ENCODE results near the gene CELSR3.

DNA sequence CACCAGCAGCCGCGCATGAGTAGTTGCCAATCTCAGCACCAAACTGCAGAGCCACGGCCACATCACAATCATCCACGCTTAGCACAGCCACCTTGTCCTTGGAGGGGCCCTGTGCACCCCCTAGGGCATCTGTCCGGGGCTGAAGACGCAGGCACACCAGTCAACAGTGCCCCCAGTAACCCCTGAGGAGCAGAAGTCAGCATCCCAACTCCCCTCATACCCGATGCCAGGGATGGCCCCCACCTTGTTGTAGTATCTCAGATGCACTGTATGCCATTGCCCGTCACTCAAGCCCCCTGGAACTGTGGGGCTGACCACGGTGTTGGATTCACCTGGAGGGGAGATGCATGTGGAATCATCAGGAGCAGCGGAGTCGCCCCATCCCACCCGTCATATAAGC lies 7.6 kb downstream of the CELSR3 start:
- TF ChIP-seq, protein P1, sequence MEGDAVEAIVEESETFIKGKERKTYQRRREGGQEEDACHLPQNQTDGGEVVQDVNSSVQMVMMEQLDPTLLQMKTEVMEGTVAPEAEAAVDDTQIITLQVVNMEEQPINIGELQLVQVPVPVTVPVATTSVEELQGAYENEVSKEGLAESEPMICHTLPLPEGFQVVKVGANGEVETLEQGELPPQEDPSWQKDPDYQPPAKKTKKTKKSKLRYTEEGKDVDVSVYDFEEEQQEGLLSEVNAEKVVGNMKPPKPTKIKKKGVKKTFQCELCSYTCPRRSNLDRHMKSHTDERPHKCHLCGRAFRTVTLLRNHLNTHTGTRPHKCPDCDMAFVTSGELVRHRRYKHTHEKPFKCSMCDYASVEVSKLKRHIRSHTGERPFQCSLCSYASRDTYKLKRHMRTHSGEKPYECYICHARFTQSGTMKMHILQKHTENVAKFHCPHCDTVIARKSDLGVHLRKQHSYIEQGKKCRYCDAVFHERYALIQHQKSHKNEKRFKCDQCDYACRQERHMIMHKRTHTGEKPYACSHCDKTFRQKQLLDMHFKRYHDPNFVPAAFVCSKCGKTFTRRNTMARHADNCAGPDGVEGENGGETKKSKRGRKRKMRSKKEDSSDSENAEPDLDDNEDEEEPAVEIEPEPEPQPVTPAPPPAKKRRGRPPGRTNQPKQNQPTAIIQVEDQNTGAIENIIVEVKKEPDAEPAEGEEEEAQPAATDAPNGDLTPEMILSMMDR (IDR thresholded peaks at IDR 0.05; ENCODE audit: insufficient read depth, low read length): no peak
- no peak for TF ChIP-seq POLR2AphosphoS5 (IDR thresholded peaks at IDR 0.05; ENCODE audit: low read depth)
- no peak for TF ChIP-seq SPI1 (IDR thresholded peaks at IDR 0.05; ENCODE audit: borderline replicate concordance, low read depth)
- TF ChIP-seq, protein P2, sequence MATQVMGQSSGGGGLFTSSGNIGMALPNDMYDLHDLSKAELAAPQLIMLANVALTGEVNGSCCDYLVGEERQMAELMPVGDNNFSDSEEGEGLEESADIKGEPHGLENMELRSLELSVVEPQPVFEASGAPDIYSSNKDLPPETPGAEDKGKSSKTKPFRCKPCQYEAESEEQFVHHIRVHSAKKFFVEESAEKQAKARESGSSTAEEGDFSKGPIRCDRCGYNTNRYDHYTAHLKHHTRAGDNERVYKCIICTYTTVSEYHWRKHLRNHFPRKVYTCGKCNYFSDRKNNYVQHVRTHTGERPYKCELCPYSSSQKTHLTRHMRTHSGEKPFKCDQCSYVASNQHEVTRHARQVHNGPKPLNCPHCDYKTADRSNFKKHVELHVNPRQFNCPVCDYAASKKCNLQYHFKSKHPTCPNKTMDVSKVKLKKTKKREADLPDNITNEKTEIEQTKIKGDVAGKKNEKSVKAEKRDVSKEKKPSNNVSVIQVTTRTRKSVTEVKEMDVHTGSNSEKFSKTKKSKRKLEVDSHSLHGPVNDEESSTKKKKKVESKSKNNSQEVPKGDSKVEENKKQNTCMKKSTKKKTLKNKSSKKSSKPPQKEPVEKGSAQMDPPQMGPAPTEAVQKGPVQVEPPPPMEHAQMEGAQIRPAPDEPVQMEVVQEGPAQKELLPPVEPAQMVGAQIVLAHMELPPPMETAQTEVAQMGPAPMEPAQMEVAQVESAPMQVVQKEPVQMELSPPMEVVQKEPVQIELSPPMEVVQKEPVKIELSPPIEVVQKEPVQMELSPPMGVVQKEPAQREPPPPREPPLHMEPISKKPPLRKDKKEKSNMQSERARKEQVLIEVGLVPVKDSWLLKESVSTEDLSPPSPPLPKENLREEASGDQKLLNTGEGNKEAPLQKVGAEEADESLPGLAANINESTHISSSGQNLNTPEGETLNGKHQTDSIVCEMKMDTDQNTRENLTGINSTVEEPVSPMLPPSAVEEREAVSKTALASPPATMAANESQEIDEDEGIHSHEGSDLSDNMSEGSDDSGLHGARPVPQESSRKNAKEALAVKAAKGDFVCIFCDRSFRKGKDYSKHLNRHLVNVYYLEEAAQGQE (IDR thresholded peaks at IDR 0.05; ENCODE audit: insufficient replicate concordance, low read depth): no peak
- no peak for TF ChIP-seq GABPA (IDR thresholded peaks at IDR 0.05; ENCODE audit: low read depth)

Measured in HL-60 (cell line).